ENCODE results near the gene SLC31A1. TPM values are rescaled to one million over a fixed set of nuclear protein-coding genes. Genes with fewer than 3 reads are reported as not detected.

Gene SLC31A1
- total and polyA plus RNA-seq, 2 of the 13 experiments (the other 11 are each of a cell fraction or from before 2014, with no cell fraction given): 62.9 to 70.0 TPM

DNA sequence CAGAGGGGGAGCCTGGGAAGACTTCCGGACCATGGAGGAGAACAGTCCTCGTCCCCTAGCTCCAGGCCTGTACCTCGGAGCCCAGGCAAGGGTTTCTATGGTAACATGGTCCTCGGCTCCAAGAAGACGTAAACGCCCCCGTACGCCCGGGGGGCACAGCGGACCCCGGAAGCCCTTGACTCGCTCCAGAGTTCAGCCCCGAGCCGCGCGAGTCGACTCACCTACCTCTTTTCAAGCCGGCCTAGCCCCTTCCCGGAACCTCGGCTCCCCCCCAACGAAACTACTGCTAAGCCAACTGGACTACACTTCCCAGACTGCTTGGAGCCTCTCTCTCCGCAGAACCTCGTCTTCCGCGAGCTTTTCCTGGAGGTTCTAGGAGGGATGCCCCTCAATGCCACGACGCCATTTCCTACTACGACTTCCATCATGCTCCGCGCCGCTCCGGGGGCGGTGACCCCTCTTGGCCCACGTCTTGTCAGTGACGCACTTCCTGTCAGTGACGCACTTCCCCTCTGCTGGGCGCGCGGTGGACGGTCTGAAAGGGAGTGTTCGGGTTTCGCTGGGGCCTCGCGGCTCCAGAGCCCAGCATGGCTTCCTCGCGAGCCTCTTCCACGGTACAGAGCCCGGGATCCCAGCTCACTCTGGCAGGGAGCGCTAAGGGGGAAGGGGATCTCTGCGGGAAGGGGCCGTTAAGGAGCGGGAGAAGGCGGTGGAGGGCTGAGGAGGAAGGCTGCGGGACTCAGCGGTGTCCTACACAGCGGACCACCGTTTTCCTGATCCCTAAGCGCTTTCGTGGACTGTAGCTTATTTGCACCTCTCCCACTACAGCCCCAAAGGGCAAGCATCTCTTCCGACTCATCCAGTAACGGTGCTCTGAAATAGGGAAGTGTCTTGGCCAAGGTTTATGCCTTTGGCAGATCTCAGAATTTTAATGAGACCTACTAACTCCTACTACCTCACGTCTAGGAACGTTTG is 54.1 kb downstream of the SLC31A1 start, which contains the start of the genes CDC26 and PRPF4 (continued):
- TF ChIP-seq TBX3 (IDR thresholded peaks at IDR 0.05; ENCODE audit: borderline replicate concordance): no peak
- TF ChIP-seq ZNF3 (CRISPR knock-in tag; IDR thresholded peaks at IDR 0.05): no peak
- 0 out of 2 replicates have a peak, but pooled peaks have one; percentile 57 for TF ChIP-seq ZNF746 (CRISPR knock-in tag; IDR thresholded peaks at IDR 0.05)
- no peak for TF ChIP-seq ZNF781 (CRISPR knock-in tag; IDR thresholded peaks at IDR 0.05; ENCODE audit: borderline replicate concordance, not compliant biosample characterization)
- TF ChIP-seq RAD21 (CRISPR knock-in tag; IDR thresholded peaks at IDR 0.05): 0 out of 2 replicates have a peak, but pooled peaks have one; percentile 31
- no peak for TF ChIP-seq HNF4G (IDR thresholded peaks at IDR 0.05; ENCODE audit: borderline replicate concordance, low read depth, low read length)
- TF ChIP-seq HNF4G (CRISPR knock-in tag; IDR thresholded peaks at IDR 0.05; ENCODE audit: borderline replicate concordance, low read depth): peak; percentile 81
- 0 out of 2 replicates have a peak, but pooled peaks have one; percentile 8 for TF ChIP-seq ZMYM3 (CRISPR knock-in tag; IDR thresholded peaks at IDR 0.05)
- no peak for TF ChIP-seq ZNF589 (CRISPR knock-in tag; conservative IDR thresholded peaks at IDR 0.05)
- TF ChIP-seq, protein P1, sequence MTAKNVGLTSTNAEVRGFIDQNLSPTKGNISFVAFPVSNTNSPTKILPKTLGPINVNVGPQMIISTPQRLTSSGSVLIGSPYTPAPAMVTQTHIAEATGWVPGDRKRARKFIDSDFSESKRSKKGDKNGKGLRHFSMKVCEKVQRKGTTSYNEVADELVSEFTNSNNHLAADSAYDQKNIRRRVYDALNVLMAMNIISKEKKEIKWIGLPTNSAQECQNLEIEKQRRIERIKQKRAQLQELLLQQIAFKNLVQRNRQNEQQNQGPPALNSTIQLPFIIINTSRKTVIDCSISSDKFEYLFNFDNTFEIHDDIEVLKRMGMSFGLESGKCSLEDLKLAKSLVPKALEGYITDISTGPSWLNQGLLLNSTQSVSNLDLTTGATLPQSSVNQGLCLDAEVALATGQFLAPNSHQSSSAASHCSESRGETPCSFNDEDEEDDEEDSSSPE (CRISPR knock-in tag; IDR thresholded peaks at IDR 0.05): peak; percentile 92
- TF ChIP-seq ZNF235 (CRISPR knock-in tag; IDR thresholded peaks at IDR 0.05; ENCODE audit: borderline replicate concordance): no peak
- TF ChIP-seq TCF12 (IDR thresholded peaks at IDR 0.05): no peak
- no peak; the same call in 1 of the 2 replicates for TF ChIP-seq TCF12 (CRISPR knock-in tag; IDR thresholded peaks at IDR 0.05)
- TF ChIP-seq, protein P2, sequence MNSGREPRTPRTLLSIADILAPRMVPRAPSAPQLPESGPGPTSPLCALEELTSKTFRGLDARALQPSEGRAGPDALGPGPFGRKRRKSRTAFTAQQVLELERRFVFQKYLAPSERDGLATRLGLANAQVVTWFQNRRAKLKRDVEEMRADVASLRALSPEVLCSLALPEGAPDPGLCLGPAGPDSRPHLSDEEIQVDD (CRISPR knock-in tag; IDR thresholded peaks at IDR 0.05; ENCODE audit: borderline replicate concordance): no peak; the same call in 1 of the 2 replicates
- peak; percentile 95 for TF ChIP-seq IRF2 (CRISPR knock-in tag; IDR thresholded peaks at IDR 0.05)
- peak; percentile 84 for TF ChIP-seq SP4 (CRISPR knock-in tag; IDR thresholded peaks at IDR 0.05)
- TF ChIP-seq SNAI1 (CRISPR knock-in tag; IDR thresholded peaks at IDR 0.05; ENCODE audit: borderline replicate concordance): no peak
- peak; percentile 78; the same call in 1 of the 2 replicates for TF ChIP-seq MIER3 (CRISPR knock-in tag; IDR thresholded peaks at IDR 0.05; ENCODE audit: borderline replicate concordance)
- TF ChIP-seq HOXA7 (CRISPR knock-in tag; IDR thresholded peaks at IDR 0.05): no peak
- TF ChIP-seq, protein P3, sequence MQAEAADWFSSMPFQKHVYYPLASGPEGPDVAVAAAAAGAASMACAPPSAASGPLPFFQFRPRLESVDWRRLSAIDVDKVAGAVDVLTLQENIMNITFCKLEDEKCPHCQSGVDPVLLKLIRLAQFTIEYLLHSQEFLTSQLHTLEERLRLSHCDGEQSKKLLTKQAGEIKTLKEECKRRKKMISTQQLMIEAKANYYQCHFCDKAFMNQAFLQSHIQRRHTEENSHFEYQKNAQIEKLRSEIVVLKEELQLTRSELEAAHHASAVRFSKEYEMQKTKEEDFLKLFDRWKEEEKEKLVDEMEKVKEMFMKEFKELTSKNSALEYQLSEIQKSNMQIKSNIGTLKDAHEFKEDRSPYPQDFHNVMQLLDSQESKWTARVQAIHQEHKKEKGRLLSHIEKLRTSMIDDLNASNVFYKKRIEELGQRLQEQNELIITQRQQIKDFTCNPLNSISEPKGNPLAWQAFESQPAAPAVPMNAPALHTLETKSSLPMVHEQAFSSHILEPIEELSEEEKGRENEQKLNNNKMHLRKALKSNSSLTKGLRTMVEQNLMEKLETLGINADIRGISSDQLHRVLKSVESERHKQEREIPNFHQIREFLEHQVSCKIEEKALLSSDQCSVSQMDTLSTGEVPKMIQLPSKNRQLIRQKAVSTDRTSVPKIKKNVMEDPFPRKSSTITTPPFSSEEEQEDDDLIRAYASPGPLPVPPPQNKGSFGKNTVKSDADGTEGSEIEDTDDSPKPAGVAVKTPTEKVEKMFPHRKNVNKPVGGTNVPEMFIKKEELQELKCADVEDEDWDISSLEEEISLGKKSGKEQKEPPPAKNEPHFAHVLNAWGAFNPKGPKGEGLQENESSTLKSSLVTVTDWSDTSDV (CRISPR knock-in tag; IDR thresholded peaks at IDR 0.05): no peak
- peak; percentile 28; the same call in 1 of the 2 replicates for TF ChIP-seq NFKB2 (CRISPR knock-in tag; IDR thresholded peaks at IDR 0.05; ENCODE audit: borderline replicate concordance)
- TF ChIP-seq ZNF841 (CRISPR knock-in tag; IDR thresholded peaks at IDR 0.05; ENCODE audit: borderline replicate concordance): no peak
- no peak for TF ChIP-seq PLRG1 (conservative IDR thresholded peaks at IDR 0.05)
- no peak for TF ChIP-seq JUNB (CRISPR knock-in tag; IDR thresholded peaks at IDR 0.05; ENCODE audit: borderline replicate concordance)
- TF ChIP-seq ZZZ3 (CRISPR knock-in tag; IDR thresholded peaks at IDR 0.05; ENCODE audit: borderline replicate concordance): peak; percentile 29; the same call in 1 of the 2 replicates
- peak; percentile 82 for TF ChIP-seq RXRB (CRISPR knock-in tag; IDR thresholded peaks at IDR 0.05; ENCODE audit: borderline replicate concordance)
- peak; percentile 77 for TF ChIP-seq SP2 (CRISPR knock-in tag; IDR thresholded peaks at IDR 0.05)

Measured in HepG2 (cell line).